Thymus (tissue), 11 donors: ENCODE data around the gene BTBD7. TPM values are rescaled to one million over a fixed set of nuclear protein-coding genes. Genes with fewer than 3 reads are reported as not detected.

Experiments
- DNase-seq, 9 donors: peaks; one replicate each; pipeline ENCODE4 v3.0.0-alpha.2; 2013; ENCODE audit warnings: low spot score in 9 of 9, low read depth in 6 of 9, missing footprints in 1 of 9
- H3K27ac ChIP-seq, 2 donors: one replicate each; pipeline ENCODE4 v1.5.1; 2013; ENCODE audit warnings: control low read depth in 1 of 2, low read depth in 1 of 2, low read length in 1 of 2, mild to moderate bottlenecking in 1 of 2, moderate library complexity in 1 of 2
- H3K27me3 ChIP-seq, 2 donors: one replicate each; pipeline ENCODE4 v1.5.1; 2013; ENCODE audit warnings: low read length in 1 of 2; ENCODE audit not compliant: control insufficient read depth in 2 of 2, insufficient read depth in 1 of 2
- H3K36me3 ChIP-seq, 2 donors: one replicate each; pipeline ENCODE4 v1.5.1; 2013; ENCODE audit warnings: low read length in 1 of 2, mild to moderate bottlenecking in 1 of 2, moderate library complexity in 1 of 2; ENCODE audit not compliant: control insufficient read depth in 2 of 2, insufficient read depth in 2 of 2
- H3K4me1 ChIP-seq, 2 donors: one replicate each; pipeline ENCODE4 v1.5.1; 2013; ENCODE audit warnings: low read length in 2 of 2; ENCODE audit not compliant: control insufficient read depth in 2 of 2, insufficient read depth in 2 of 2
- H3K4me3 ChIP-seq, 2 donors: one replicate each; pipeline ENCODE4 v1.5.1; 2013; ENCODE audit warnings: low read length in 2 of 2, control low read depth in 1 of 2, mild to moderate bottlenecking in 1 of 2
- H3K9me3 ChIP-seq, 2 donors: one replicate each; pipeline ENCODE4 v1.5.1; 2013; ENCODE audit warnings: low read length in 1 of 2, mild to moderate bottlenecking in 1 of 2; ENCODE audit not compliant: control insufficient read depth in 2 of 2, insufficient read depth in 1 of 2
- WGBS: extraction: QIAGEN DNeasy Blood & Tissue Kit; methylation state at CpG from one replicate; pipeline ENCODE4 v1.1.7; 2013; 5-methylcytosine and 5-hydroxymethylcytosine counted together
- polyA plus RNA-seq: library from polyadenylated mRNA; stranded (reverse); fragments of 200-250 nt; gene quantifications from one replicate; pipeline ENCODE4 v1.2.3, GENCODE V29; 2013
- total RNA-seq: library from RNA; stranded (reverse); fragments of 120-200 nt; gene quantifications from one replicate; pipeline ENCODE4 v1.2.4, GENCODE V29; 2013
- donor health status: healthy.

Gene BTBD7
- total and polyA plus RNA-seq, 2 donors: 8.4 to 10.5 TPM

DNA sequence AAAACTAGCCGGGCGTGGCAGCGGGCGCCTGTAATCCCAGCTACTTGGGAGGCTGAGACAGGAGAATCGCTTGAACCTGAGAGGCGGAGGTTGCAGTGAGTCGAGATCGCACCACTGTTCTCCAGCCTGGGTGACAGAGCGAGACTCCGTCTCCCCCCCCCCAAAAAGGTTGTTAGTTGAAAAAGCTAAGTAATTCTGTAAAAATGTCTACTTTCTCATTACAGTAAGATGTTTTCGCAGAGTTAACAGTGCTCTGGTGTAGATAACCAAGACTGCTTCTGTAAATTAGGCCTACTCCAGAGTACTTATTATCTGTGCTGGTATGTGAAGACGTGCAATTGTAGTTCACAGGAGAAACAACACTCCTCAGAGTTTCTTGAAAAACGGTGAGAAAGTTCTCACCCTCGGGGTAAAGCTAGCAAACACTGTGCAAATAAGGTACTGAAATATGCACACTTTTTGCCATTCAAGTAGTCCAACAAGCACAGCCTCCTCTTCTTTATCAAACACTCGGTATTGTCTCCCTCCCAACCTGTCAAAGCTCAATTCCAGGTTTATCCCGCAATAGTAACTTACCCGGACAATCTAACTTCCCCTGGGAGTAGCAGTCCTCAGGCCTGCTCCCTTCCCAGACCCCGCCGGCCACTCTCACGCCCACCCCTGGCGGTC, 974 bp downstream of the BTBD7 start:
- Histone ChIP-seq H3K9me3 (peaks cover 0 to 3% of the 10 kb centered on the region in 2 donors), H3K36me3 (no peaks in the 10 kb centered on the region), H3K4me1 (peaks cover 13 to 15% of the 10 kb centered on the region in 2 donors), H3K27ac (peak overlapping the region; percentile 52 to 93), H3K27me3 (no peaks in the 10 kb centered on the region), H3K4me3 (peak overlapping the region; percentile 69 to 97)
- peak in 4 of 9 donors; percentile 15 to 46 (median 20) for DNase-seq
- WGBS: 36% methylated on average over 21 of the region's 21 CpGs

GRCh38 chr14:93331002-93331727, 1.7 kb downstream of the BTBD7 start:
- H3K27me3 ChIP-seq: no peaks in the 10 kb centered on the region
- peaks cover 13 to 15% of the 10 kb centered on the region in 2 donors for H3K4me1 ChIP-seq
- DNase-seq: no peak
- H3K9me3 ChIP-seq: no peaks in the 10 kb centered on the region
- 63% methylated on average over 17 of the region's 17 CpGs for WGBS
- peak overlapping the region in 1 of 2 donors; percentile 21 for H3K4me3 ChIP-seq
- H3K27ac ChIP-seq: no peak overlapping the region
- no peaks in the 10 kb centered on the region for H3K36me3 ChIP-seq

- 99% methylated on average over 2 of the region's 2 CpGs for WGBS
- no peak overlapping the region for H3K27ac ChIP-seq
- no peak overlapping the region for H3K4me3 ChIP-seq
Measured at GRCh38 chr14:93330609-93331000, 2.2 kb downstream of the BTBD7 start.

DNA sequence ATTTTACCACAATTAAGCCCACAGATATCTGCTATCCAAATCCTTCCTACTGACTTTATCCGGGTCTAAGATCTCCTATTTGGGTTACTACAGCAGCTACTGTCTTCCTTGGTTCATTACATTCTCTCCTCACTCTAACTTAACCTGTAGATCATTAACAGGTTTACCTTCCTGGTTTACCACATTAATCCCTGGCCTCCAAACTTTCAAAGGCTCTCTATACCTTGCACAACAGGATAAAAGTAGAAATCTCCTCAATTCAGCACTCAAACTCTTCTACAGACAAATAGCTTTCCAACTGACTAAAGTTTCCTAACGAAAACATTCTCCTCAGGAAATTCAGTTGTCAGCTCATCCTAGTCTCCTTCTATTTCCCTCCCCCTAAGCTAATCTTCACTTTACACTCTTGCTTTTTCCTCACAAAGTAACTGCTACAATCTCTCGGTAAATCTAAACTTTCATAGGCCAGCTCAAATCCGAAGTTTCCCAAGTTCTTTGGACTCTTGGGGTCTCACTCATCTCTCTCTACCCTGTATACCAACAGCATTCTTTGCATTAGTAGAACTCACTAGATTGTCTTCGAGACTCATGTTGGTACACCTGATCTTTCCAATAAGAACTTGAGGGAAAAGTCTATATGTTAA, 2.7 kb downstream of the BTBD7 start:
- peaks cover 13 to 15% of the 10 kb centered on the region in 2 donors for H3K4me1 ChIP-seq
- no peak overlapping the region for H3K27ac ChIP-seq
- no peak overlapping the region for H3K4me3 ChIP-seq
- H3K36me3 ChIP-seq: no peaks in the 10 kb centered on the region
- 93% methylated on average over 5 of the region's 5 CpGs for WGBS
- H3K27me3 ChIP-seq: no peaks in the 10 kb centered on the region
- no peak for DNase-seq
- H3K9me3 ChIP-seq: no peaks in the 10 kb centered on the region

More at GRCh38 chr14:93330609-93331000, 2.2 kb downstream of the BTBD7 start:
- H3K36me3 ChIP-seq: no peaks in the 10 kb centered on the region
- no peak for DNase-seq
- no peaks in the 10 kb centered on the region for H3K9me3 ChIP-seq
- no peaks in the 10 kb centered on the region for H3K27me3 ChIP-seq
- peaks cover 13 to 15% of the 10 kb centered on the region in 2 donors for H3K4me1 ChIP-seq

GRCh38 chr14:93328546-93328945, 4.3 kb downstream of the BTBD7 start:
- Histone ChIP-seq H3K4me1 (peaks cover 11 to 12% of the 10 kb centered on the region in 2 donors), H3K27me3 (no peaks in the 10 kb centered on the region), H3K36me3 (no peaks in the 10 kb centered on the region), H3K4me3 (no peak overlapping the region), H3K27ac (no peak overlapping the region), H3K9me3 (no peaks in the 10 kb centered on the region)
- no peak for DNase-seq
- WGBS: 98% methylated on average over 6 of the region's 6 CpGs

- H3K4me1 ChIP-seq: peaks cover 1 to 5% of the 10 kb centered on the region in 2 donors
- H3K36me3 ChIP-seq: no peaks in the 10 kb centered on the region
- no peaks in the 10 kb centered on the region for H3K27me3 ChIP-seq
- no peak overlapping the region for H3K27ac ChIP-seq
- H3K4me3 ChIP-seq: no peak overlapping the region
- no peaks in the 10 kb centered on the region for H3K9me3 ChIP-seq
- DNase-seq: no peak
- 98% methylated on average over 5 of the region's 5 CpGs for WGBS
Measured at GRCh38 chr14:93326196-93326595, 6.6 kb downstream of the BTBD7 start.

GRCh38 chr14:93323600-93324174, 9.1 kb downstream of the BTBD7 start:
- H3K4me3 ChIP-seq: no peak overlapping the region

GRCh38 chr14:93322929-93323599, 9.8 kb downstream of the BTBD7 start:
- Histone ChIP-seq H3K27me3 (no peaks in the 10 kb centered on the region), H3K4me1 (peaks cover 0 to 5% of the 10 kb centered on the region in 2 donors), H3K36me3 (no peaks in the 10 kb centered on the region), H3K4me3 (no peak overlapping the region), H3K9me3 (no peaks in the 10 kb centered on the region), H3K27ac (no peak overlapping the region)
- 98% methylated on average over 5 of the region's 5 CpGs for WGBS
- no peak for DNase-seq

More at GRCh38 chr14:93323600-93324174, 9.1 kb downstream of the BTBD7 start:
- H3K27me3 ChIP-seq: no peaks in the 10 kb centered on the region
- no peak overlapping the region for H3K27ac ChIP-seq
- WGBS: 96% methylated on average over 4 of the region's 4 CpGs
- H3K36me3 ChIP-seq: no peaks in the 10 kb centered on the region
- peaks cover 0 to 5% of the 10 kb centered on the region in 2 donors for H3K4me1 ChIP-seq
- DNase-seq: no peak
- H3K9me3 ChIP-seq: no peaks in the 10 kb centered on the region
